ENCODE measurements around the gene FBXO47.

DNA sequence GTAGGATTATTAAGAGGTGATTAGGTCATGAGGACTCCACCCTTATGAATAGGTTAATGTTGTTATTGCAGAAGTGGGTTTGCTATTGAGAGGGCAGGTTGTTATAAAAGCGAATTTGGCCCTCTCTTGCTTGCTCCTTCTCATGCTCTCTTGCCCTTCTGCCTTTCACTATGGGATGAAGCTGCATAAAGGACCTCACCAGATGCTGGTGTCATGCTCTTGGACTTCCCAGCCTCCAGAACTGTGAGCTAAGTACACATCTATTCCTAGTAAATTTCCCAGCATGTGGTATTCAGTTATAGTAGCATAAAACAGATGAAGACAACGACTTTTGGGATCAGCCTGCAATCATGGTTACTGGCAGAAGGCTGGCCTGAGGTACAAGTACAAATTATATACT is 41.4 kb upstream of the FBXO47 start:
- no peak for TF ChIP-seq POLR2A (IDR thresholded peaks at IDR 0.05; ENCODE audit: low read length)
- no peak for TF ChIP-seq GATA1 (IDR thresholded peaks at IDR 0.05; ENCODE audit: low read depth, low read length)

Measured in erythroblast (primary cell).